HCT116 (cell line): ENCODE data around the gene TEKT3. TPM values are rescaled to one million over a fixed set of nuclear protein-coding genes. Genes with fewer than 3 reads are reported as not detected.

ENCODE experiments used
- ATAC-seq: fragments of 200-7000 bp; cut with Tn5 transposase; 2 replicates; pipeline ENCODE4 v1.9.1; 2020; ENCODE audit warnings: mild to moderate bottlenecking, moderate library complexity
- BruUV-seq: library from RNA; stranded (reverse); fragments of 400-500 nt; replicated peaks from 2 replicates; lab custom pipeline; 2021; lab: Mats Ljungman, UMichigan
- CTCF ChIA-PET: fragments of 300-600 bp; sonication (Branson Sonifier 250); formaldehyde crosslinking; loops from one replicate; lab custom pipeline; 2021; ENCODE audit warnings: antibody characterized with exemption; lab: Charles Lee
- POLR2A ChIA-PET: fragments of 300-600, 350-600 bp; sonication (Branson Sonifier 250); formaldehyde crosslinking; loops from one replicate; lab custom pipeline; 2021; ENCODE audit warnings: antibody characterized with exemption; lab: Charles Lee
- RAD21 ChIA-PET, 2 experiments: fragments of 300-600 bp; sonication (Branson Sonifier 250); formaldehyde crosslinking; loops; one replicate each; lab custom pipeline; 2023; ENCODE audit warnings: low total read pairs in 2 of 2; ENCODE audit not compliant: uncharacterized antibody in 2 of 2, unreplicated experiment in 2 of 2, low non-redundant PET in 1 of 2; lab: Charles Lee
- DNase-seq: peaks from one replicate; pipeline ENCODE4 v3.0.0-alpha.2; 2010; ENCODE audit warnings: low read depth, low spot score
- H2AFZ ChIP-seq: fragments of 200-600 bp; shearing (Covaris generic), sonication (generic); 2 replicates; pipeline ENCODE4 v1.6.1; 2017; ENCODE audit warnings: low read depth, mixed run types, mixed read lengths, antibody characterized with exemption, low read length; ENCODE audit not compliant: poor library complexity, severe bottlenecking
- H3K27ac ChIP-seq: 2 replicates; pipeline ENCODE4 v1.5.1; 2012; ENCODE audit warnings: low read depth, low read length
- H3K27me3 ChIP-seq: fragments of 200-600 bp; sonication (generic); 2 replicates; pipeline ENCODE4 v1.6.1; 2016; ENCODE audit warnings: mixed run types, low read length, mixed read lengths; ENCODE audit not compliant: insufficient read depth
- H3K36me3 ChIP-seq, 2 experiments: fragments of 200-500 bp in 1 of 2; fragments of 200-600 bp in 1 of 2; sonication (Bioruptor generic) in 1 of 2; sonication (generic) in 1 of 2; 2 replicates each; pipeline versions ENCODE4 v1.5.1 to v1.6.1; 2014 to 2016; ENCODE audit warnings: low read length in 2 of 2, inconsistent platforms in 1 of 2, mixed read lengths in 1 of 2, mixed run types in 1 of 2; ENCODE audit not compliant: insufficient read depth in 2 of 2, control insufficient read depth in 1 of 2
- H3K4me1 ChIP-seq, 2 experiments: fragments of 200-600 bp in 1 of 2; sonication (generic) in 1 of 2; 2 replicates each; pipeline versions ENCODE4 v1.5.1 to v1.6.1; 2012 to 2017; ENCODE audit warnings: low read length in 2 of 2, inconsistent platforms in 1 of 2, mild to moderate bottlenecking in 1 of 2, mixed read lengths in 1 of 2, mixed run types in 1 of 2, moderate library complexity in 1 of 2; ENCODE audit not compliant: insufficient read depth in 2 of 2, control insufficient read depth in 1 of 2
- H3K4me2 ChIP-seq: fragments of 200-600 bp; sonication (generic); 2 replicates; pipeline ENCODE4 v1.6.1; 2017; ENCODE audit warnings: mixed run types, low read length, mixed read lengths
- H3K4me3 ChIP-seq, 2 experiments: fragments of 200-600 bp in 1 of 2; sonication (generic) in 1 of 2; replicated peaks in 1 of 2; 2 replicates each; pipeline ENCODE4 v1.5.1; 2011 to 2016; ENCODE audit warnings: low read length in 2 of 2, control low read depth in 1 of 2, low read depth in 1 of 2, mild to moderate bottlenecking in 1 of 2, mixed read lengths in 1 of 2, mixed run types in 1 of 2
- H3K79me2 ChIP-seq: fragments of 200-600 bp; sonication (generic); 2 replicates; pipeline ENCODE4 v1.6.1; 2017; ENCODE audit warnings: mild to moderate bottlenecking, mixed run types, low read length, moderate library complexity, mixed read lengths; ENCODE audit not compliant: insufficient read depth
- H3K9ac ChIP-seq: fragments of 200-600 bp; sonication (generic); 2 replicates; pipeline ENCODE4 v1.6.1; 2016; ENCODE audit warnings: low read length, mixed read lengths
- H3K9me2 ChIP-seq: fragments of 200-600 bp; sonication (generic), shearing (Covaris generic); 2 replicates; pipeline ENCODE4 v1.6.1; 2017; ENCODE audit warnings: mixed run types, mild to moderate bottlenecking, moderate library complexity; ENCODE audit not compliant: insufficient read depth
- H3K9me3 ChIP-seq, 2 experiments: fragments of 200-500 bp in 1 of 2; fragments of 200-600 bp in 1 of 2; sonication (Bioruptor generic) in 1 of 2; sonication (generic) in 1 of 2; 2 replicates each; pipeline ENCODE4 v1.6.1; 2014 to 2017; ENCODE audit warnings: low read length in 2 of 2, mixed read lengths in 2 of 2, inconsistent platforms in 1 of 2, low read depth in 1 of 2, mild to moderate bottlenecking in 1 of 2, mixed run types in 1 of 2, moderate library complexity in 1 of 2; ENCODE audit not compliant: control insufficient read depth in 1 of 2, insufficient read depth in 1 of 2
- H4K20me1 ChIP-seq: fragments of 200-600 bp; sonication (generic), shearing (Covaris generic); 2 replicates; pipeline ENCODE4 v1.6.1; 2017; ENCODE audit warnings: mixed run types, mild to moderate bottlenecking, moderate library complexity; ENCODE audit not compliant: insufficient read depth
- CBX3 ChIP-seq: IDR thresholded peaks from 2 replicates; pipeline ENCODE4 v1.6.1; 2012; ENCODE audit warnings: low read depth
- EZH2 ChIP-seq: fragments of 200-600 bp; sonication (generic); IDR thresholded peaks from 2 replicates; pipeline ENCODE4 v1.6.1; 2017; ENCODE audit warnings: antibody characterized with exemption, mixed run types
- EZH2phosphoT487 ChIP-seq: fragments of 200-600 bp; IDR thresholded peaks from 2 replicates; pipeline ENCODE4 v1.6.1; 2018; ENCODE audit warnings: antibody characterized with exemption, borderline replicate concordance
- FOSL1 ChIP-seq: IDR thresholded peaks from 2 replicates; pipeline ENCODE4 v1.6.1; 2012; ENCODE audit warnings: low read depth
- MAX ChIP-seq: IDR thresholded peaks from 2 replicates; pipeline ENCODE4 v1.6.1; 2012
- REST ChIP-seq: IDR thresholded peaks from 2 replicates; pipeline ENCODE4 v1.6.1; 2012; ENCODE audit warnings: low read depth
- SRF ChIP-seq: IDR thresholded peaks from 2 replicates; pipeline ENCODE4 v1.6.1; 2012; ENCODE audit warnings: low read depth
- ZBTB33 ChIP-seq: IDR thresholded peaks from 2 replicates; pipeline ENCODE4 v1.6.1; 2011; ENCODE audit warnings: mild to moderate bottlenecking, low read length, moderate library complexity; ENCODE audit not compliant: insufficient replicate concordance; ENCODE audit errors: extremely low read depth
- ZFX ChIP-seq: fragments of 450-650 bp; IDR thresholded peaks from 2 replicates; pipeline ENCODE4 v1.6.1; 2017
- ZNF274 ChIP-seq: fragments of 200-500 bp; sonication (Bioruptor generic); IDR thresholded peaks from 2 replicates; pipeline ENCODE4 v1.6.1; 2014; ENCODE audit warnings: mild to moderate bottlenecking, low read depth, low read length, inconsistent platforms
- intact Hi-C: fragments of 100-400 bp; cut with micrococcal nuclease; formaldehyde crosslinking; loops from 2 replicates; pipeline ENCODE4 v1.10.0; 2022
- total RNA-seq: library from RNA; stranded (reverse); gene quantifications from one replicate; pipeline ENCODE4 v1.2.1, GENCODE V29; 2021; ENCODE audit not compliant: unreplicated experiment

The TEKT3 gene
- total RNA-seq, 1 experiment from 2014 or later: 0.64 TPM

- TF ChIP-seq ZBTB33 (no peak), EZH2phosphoT487 (no peak), CBX3 (no peak), ZFX (no peak), FOSL1 (no peak)
Observed at GRCh38 chr17:15270628-15271381, 70.6 kb downstream of the TEKT3 start (continued).

GRCh38 chr17:15269780-15270089 is 71.7 kb downstream of the TEKT3 start:
- ATAC-seq: no peak
- Histone ChIP-seq H3K4me3 (no peak overlapping the region), H3K36me3 (no peaks in the 10 kb centered on the region), H3K9me2 (no peaks in the 10 kb centered on the region), H3K79me2 (no peaks in the 10 kb centered on the region), H2AFZ (no peak overlapping the region), H3K4me2 (no peak overlapping the region), H3K4me1 (peaks cover 2 to 8% of the 10 kb centered on the region in 2 experiments; a peak in 3 of 4 replicates), H3K9me3 (no peaks in the 10 kb centered on the region), H3K27ac (no peak overlapping the region), H4K20me1 (no peaks in the 10 kb centered on the region), H3K27me3 (no peaks in the 10 kb centered on the region), H3K9ac (no peak overlapping the region)
- CTCF ChIA-PET: no interaction called here
- TF ChIP-seq ZFX (no peak), REST (no peak), ZNF274 (no peak), SRF (no peak), EZH2 (no peak), MAX (no peak)
- no TSS peak for BruUV-seq
- intact Hi-C loops: loop anchor here (10.0 kb wide), 1 partner anchor 555 kb away; no protein-coding TSS in a partner anchor
- no peak for DNase-seq
- POLR2A ChIA-PET: no interaction called here
- RAD21 ChIA-PET: no interaction called here
